SK-N-MC (cell line): ENCODE results near the gene POLR1B.
"Not testable (repeated sequence)": the region's sequence is repeated elsewhere in the genome, so short reads cannot be mapped to it uniquely, and the experiment has no call there.

Source experiments
- DNase-seq: peaks from one replicate; pipeline ENCODE4 v3.0.0-alpha.2; 2011; ENCODE audit warnings: low read depth, low spot score
- H3K27ac ChIP-seq: fragments of 200-600 bp; sonication (generic); 2 replicates; pipeline ENCODE4 v1.5.1; 2016; ENCODE audit warnings: mixed run types
- H3K36me3 ChIP-seq: fragments of 200-600 bp; sonication (generic); 2 replicates; pipeline ENCODE4 v1.6.1; 2017; ENCODE audit warnings: antibody characterized with exemption, low read length, mixed read lengths; ENCODE audit not compliant: insufficient read depth
- H3K4me3 ChIP-seq: fragments of 200-600 bp; sonication (generic); 2 replicates; pipeline ENCODE4 v1.5.1; 2016
- H3K9ac ChIP-seq: fragments of 200-600 bp; sonication (generic); 2 replicates; pipeline ENCODE4 v1.8.0; 2017; ENCODE audit warnings: mixed run types, mixed read lengths; ENCODE audit not compliant: insufficient read length
- H3K9me3 ChIP-seq: fragments of 200-600 bp; sonication (generic); 2 replicates; pipeline ENCODE4 v1.6.1; 2017; ENCODE audit warnings: low read depth, mild to moderate bottlenecking, antibody characterized with exemption, low read length, moderate library complexity, mixed read lengths
- EZH2 ChIP-seq: fragments of 200-600 bp; sonication (generic); IDR thresholded peaks from one replicate; pipeline ENCODE4 v1.6.1; 2017; ENCODE audit warnings: antibody characterized with exemption
- FOXP2 ChIP-seq: optimal IDR thresholded peaks from 2 replicates; pipeline ENCODE3; 2011; ENCODE audit warnings: mild to moderate bottlenecking, moderate library complexity; ENCODE audit not compliant: insufficient read depth; ENCODE audit errors: extremely low read length, control extremely low read depth
- POLR2AphosphoS5 ChIP-seq: IDR thresholded peaks from 2 replicates; pipeline ENCODE4 v1.6.1; 2012; ENCODE audit warnings: mild to moderate bottlenecking, low read depth, low read length, borderline replicate concordance

The POLR1B gene

GRCh38 chr2:112518807-112519206, 23.5 kb upstream of the POLR1B start:
- Histone ChIP-seq H3K9ac (no peak overlapping the region), H3K27ac (no peak overlapping the region), H3K36me3 (peaks cover 56% of the 10 kb centered on the region), H3K4me3 (no peak overlapping the region), H3K9me3 (0 out of 2 replicates have a peak, but pooled peaks cover 4% of the 10 kb centered on the region)
- TF ChIP-seq FOXP2 = no peak
- no peak for TF ChIP-seq EZH2
- TF ChIP-seq POLR2AphosphoS5 = no peak
- no peak for DNase-seq

- DNase-seq = no peak
- Histone ChIP-seq H3K27ac (no peak overlapping the region), H3K9ac (no peak overlapping the region), H3K36me3 (peaks cover 49% of the 10 kb centered on the region), H3K4me3 (no peak overlapping the region), H3K9me3 (0 out of 2 replicates have a peak, but pooled peaks cover 4% of the 10 kb centered on the region)
- TF ChIP-seq EZH2 (no peak), POLR2AphosphoS5 (no peak), FOXP2 (no peak)
These were observed 22.8 kb upstream of the POLR1B start for GRCh38 chr2:112519506-112519905.

- H3K9me3 ChIP-seq = 0 out of 2 replicates have a peak, but pooled peaks cover under 1% of the 10 kb centered on the region
- no peak for TF ChIP-seq POLR2AphosphoS5
- TF ChIP-seq FOXP2 = no peak
- TF ChIP-seq EZH2 = no peak
- H3K27ac ChIP-seq = no peak overlapping the region
- no peak overlapping the region for H3K9ac ChIP-seq
- DNase-seq = no peak
- H3K36me3 ChIP-seq = peaks cover 41% of the 10 kb centered on the region
- no peak overlapping the region for H3K4me3 ChIP-seq
These were observed 22.0 kb upstream of the POLR1B start for GRCh38 chr2:112520234-112520783.

GRCh38 chr2:112523291-112523777, 18.9 kb upstream of the POLR1B start:
- no peak for TF ChIP-seq EZH2
- no peak for TF ChIP-seq POLR2AphosphoS5
- TF ChIP-seq FOXP2 = no peak
- no peak overlapping the region for H3K9ac ChIP-seq
- no peak overlapping the region for H3K27ac ChIP-seq
- H3K36me3 ChIP-seq = peaks cover 37% of the 10 kb centered on the region
- no peaks in the 10 kb centered on the region for H3K9me3 ChIP-seq
- DNase-seq = no peak
- H3K4me3 ChIP-seq = no peak overlapping the region

GRCh38 chr2:112524276-112524675, 18.0 kb upstream of the POLR1B start:
- H3K9ac ChIP-seq, H3K27ac ChIP-seq, H3K4me3 ChIP-seq, H3K9me3 ChIP-seq, DNase-seq: not testable (repeated sequence)
- peaks cover 41% of the 10 kb centered on the region for H3K36me3 ChIP-seq

- Histone ChIP-seq H3K4me3 (no peak overlapping the region), H3K9me3 (no peaks in the 10 kb centered on the region), H3K27ac (no peak overlapping the region), H3K9ac (no peak overlapping the region), H3K36me3 (peaks cover 37% of the 10 kb centered on the region)
- no peak for TF ChIP-seq POLR2AphosphoS5
- no peak for TF ChIP-seq FOXP2
- TF ChIP-seq EZH2 = no peak
- no peak for DNase-seq
These were observed 13.7 kb upstream of the POLR1B start for GRCh38 chr2:112528541-112528940.

GRCh38 chr2:112529757-112530156, 12.5 kb upstream of the POLR1B start:
- Histone ChIP-seq H3K27ac (0 out of 2 replicates have a peak overlapping the region, but pooled peaks have one; percentile 26), H3K36me3 (peaks cover 37% of the 10 kb centered on the region), H3K4me3 (no peak overlapping the region), H3K9ac (no peak overlapping the region), H3K9me3 (no peaks in the 10 kb centered on the region)
- peak; percentile 34 for DNase-seq
- TF ChIP-seq POLR2AphosphoS5 (no peak), EZH2 (no peak), FOXP2 (no peak)

- Histone ChIP-seq H3K9me3 (no peaks in the 10 kb centered on the region), H3K36me3 (peaks cover 37% of the 10 kb centered on the region), H3K9ac (no peak overlapping the region), H3K4me3 (no peak overlapping the region), H3K27ac (no peak overlapping the region)
- DNase-seq = no peak
- no peak for TF ChIP-seq FOXP2
- no peak for TF ChIP-seq POLR2AphosphoS5
- no peak for TF ChIP-seq EZH2
These were observed 11.5 kb upstream of the POLR1B start for GRCh38 chr2:112530728-112531127.

GRCh38 chr2:112534826-112535225, 7.4 kb upstream of the POLR1B start:
- TF ChIP-seq EZH2 (no peak), POLR2AphosphoS5 (no peak), FOXP2 (no peak)
- H3K4me3 ChIP-seq = no peak overlapping the region
- H3K9ac ChIP-seq = no peak overlapping the region
- no peaks in the 10 kb centered on the region for H3K9me3 ChIP-seq
- H3K36me3 ChIP-seq = peaks cover 26% of the 10 kb centered on the region
- no peak overlapping the region for H3K27ac ChIP-seq
- no peak for DNase-seq

- not testable (repeated sequence) for H3K27ac ChIP-seq, H3K4me3 ChIP-seq, H3K9ac ChIP-seq, DNase-seq, H3K9me3 ChIP-seq
- H3K36me3 ChIP-seq = peaks cover 12% of the 10 kb centered on the region
These were observed 5.6 kb upstream of the POLR1B start for GRCh38 chr2:112536665-112537064.
